ENCODE results near the gene A4GNT.

- TF ChIP-seq POLR2A (IDR thresholded peaks at IDR 0.05) (no peak), CTCF (IDR thresholded peaks at IDR 0.05) (no peak)
Measured at GRCh38 chr3:138139691-138140090, 7.5 kb upstream of the A4GNT start.

Data from right lobe of liver (tissue), 4 donors.